Measurements from ENCODE around the gene OR13J1. TPM values are rescaled to one million over a fixed set of nuclear protein-coding genes. Genes with fewer than 3 reads are reported as not detected.

The OR13J1 gene
- total RNA-seq, 1 experiment from 2014 or later, result not detected

- no peaks in the 10 kb centered on the region for H3K9me3 Mint-ChIP-seq
- no peak for TF ChIP-seq SP1 (CRISPR knock-in tag; conservative IDR thresholded peaks at IDR 0.05)
- no peak for TF ChIP-seq MYBL2 (CRISPR knock-in tag; IDR thresholded peaks at IDR 0.05)
- TF ChIP-seq FOXK1 (CRISPR knock-in tag; IDR thresholded peaks at IDR 0.05), result no peak
- TF ChIP-seq AFF4 (CRISPR knock-in tag; IDR thresholded peaks at IDR 0.05; ENCODE audit: borderline replicate concordance), result no peak
- no peak for TF ChIP-seq ZNF281 (CRISPR knock-in tag; IDR thresholded peaks at IDR 0.05)
- no peak for TF ChIP-seq ZMAT4 (CRISPR knock-in tag; IDR thresholded peaks at IDR 0.05)
- no peak for TF ChIP-seq ZBTB21 (CRISPR knock-in tag; IDR thresholded peaks at IDR 0.05; ENCODE audit: borderline replicate concordance)
- ATAC-seq (no peak), DNase-seq (ENCODE audit: low spot score) (no peak)
- peaks cover 22% of the 10 kb centered on the region for H3K27me3 Mint-ChIP-seq (ENCODE audit: low read depth)
- H3K4me1 Mint-ChIP-seq, result no peaks in the 10 kb centered on the region
- CTCF ChIA-PET, result no interaction called here
- no peak overlapping the region for H3K4me3 Mint-ChIP-seq
- no peak overlapping the region for H3K27ac Mint-ChIP-seq
- POLR2A ChIA-PET, result no interaction called here
- H3K36me3 Mint-ChIP-seq, result no peaks in the 10 kb centered on the region
These were observed 17.0 kb downstream of the OR13J1 start for GRCh38 chr9:35852876-35853865.

GRCh38 chr9:35852267-35852815, 17.9 kb downstream of the OR13J1 start:
- CTCF ChIA-PET, result interaction anchor here (2.4 kb wide), 1 partner anchor 62 kb away, joined by 7 read pairs; no protein-coding TSS in a partner anchor
- peaks cover 3% of the 10 kb centered on the region; the same call in 1 of the 2 replicates for H3K36me3 Mint-ChIP-seq
- no peaks in the 10 kb centered on the region for H3K9me3 Mint-ChIP-seq
- TF ChIP-seq CREB1 (CRISPR knock-in tag; IDR thresholded peaks at IDR 0.05) (no peak), E2F1 (CRISPR knock-in tag; IDR thresholded peaks at IDR 0.05) (no peak), RORB (CRISPR knock-in tag; IDR thresholded peaks at IDR 0.05) (no peak), ZNF416 (CRISPR knock-in tag; IDR thresholded peaks at IDR 0.05) (no peak)
- POLR2A ChIA-PET, result no interaction called here
- no peak overlapping the region for H3K27ac Mint-ChIP-seq
- H3K4me3 Mint-ChIP-seq, result no peak overlapping the region
- DNase-seq (ENCODE audit: low spot score) (no peak), ATAC-seq (no peak)
- no peaks in the 10 kb centered on the region for H3K4me1 Mint-ChIP-seq
- peaks cover 30% of the 10 kb centered on the region for H3K27me3 Mint-ChIP-seq (ENCODE audit: low read depth)
